Epithelial cell of alveolus of lung (primary cell): ENCODE measurements around the gene KDF1. TPM values are rescaled to one million over a fixed set of nuclear protein-coding genes. Genes with fewer than 3 reads are reported as not detected.

Experiments used
- total RNA-seq: library from RNA; depleted of rRNA; stranded (reverse); fragments of >200 nt; gene quantifications from 2 replicates; pipeline ENCODE4 v1.2.1, GENCODE V29; 2015

Gene KDF1
- 1.7 TPM in 1 of 2 replicates, not detected in the other for total RNA-seq

GRCh38 chr1:26959722-26960624, at the start of gene KDF1:
TSS of gene KDF1 (minus strand) at chr1:26960468. CDS start at chr1:26952380, 8,088 bp downstream.

DNA sequence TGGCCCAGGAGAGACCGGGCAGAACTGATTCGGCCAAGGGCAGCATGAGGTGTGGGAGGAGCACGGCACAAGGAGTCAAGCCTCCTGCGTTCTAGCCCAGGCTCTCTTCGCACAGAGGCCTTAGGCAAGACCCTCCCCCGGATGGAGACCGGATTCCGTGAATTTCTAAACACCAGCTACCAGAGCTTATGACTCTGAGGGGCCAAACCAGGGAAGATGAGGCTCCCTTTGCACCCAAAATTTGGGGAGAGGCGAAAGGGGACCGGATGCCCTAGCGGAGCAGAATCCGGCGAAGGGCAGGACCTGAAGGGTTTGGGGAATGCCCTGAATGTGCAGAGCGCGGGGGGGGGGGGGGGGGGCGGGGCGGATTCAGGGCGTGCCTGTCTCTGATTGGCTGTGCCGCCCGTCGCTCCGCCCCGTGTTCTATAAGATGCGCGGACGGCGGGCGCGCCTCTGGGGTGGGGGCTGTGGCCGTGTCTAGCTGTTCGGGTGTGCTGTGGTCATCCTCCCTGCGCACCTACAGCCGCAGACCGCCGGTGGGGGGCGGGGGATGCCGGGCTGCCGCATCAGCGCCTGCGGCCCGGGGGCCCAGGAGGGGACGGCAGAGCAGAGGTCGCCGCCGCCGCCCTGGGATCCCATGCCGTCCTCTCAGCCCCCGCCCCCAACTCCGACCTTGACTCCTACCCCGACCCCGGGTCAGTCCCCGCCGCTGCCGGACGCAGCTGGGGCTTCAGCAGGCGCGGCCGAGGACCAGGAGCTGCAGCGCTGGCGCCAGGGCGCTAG, 33.2 kb upstream of the KDF1 start, which contains the start of gene TRNP1:
Gene TRNP1, plus strand, starts transcription at position 456 of the 783 bp plus-strand sequence. Its CDS starts 95 bp downstream, at position 551.

GRCh38 chr1:26921540-26922430, 38.5 kb downstream of the KDF1 start, which contains the start of gene NUDC:
TSS of gene NUDC (plus strand) at chr1:26921743. CDS start at chr1:26921849, 106 bp downstream.

DNA sequence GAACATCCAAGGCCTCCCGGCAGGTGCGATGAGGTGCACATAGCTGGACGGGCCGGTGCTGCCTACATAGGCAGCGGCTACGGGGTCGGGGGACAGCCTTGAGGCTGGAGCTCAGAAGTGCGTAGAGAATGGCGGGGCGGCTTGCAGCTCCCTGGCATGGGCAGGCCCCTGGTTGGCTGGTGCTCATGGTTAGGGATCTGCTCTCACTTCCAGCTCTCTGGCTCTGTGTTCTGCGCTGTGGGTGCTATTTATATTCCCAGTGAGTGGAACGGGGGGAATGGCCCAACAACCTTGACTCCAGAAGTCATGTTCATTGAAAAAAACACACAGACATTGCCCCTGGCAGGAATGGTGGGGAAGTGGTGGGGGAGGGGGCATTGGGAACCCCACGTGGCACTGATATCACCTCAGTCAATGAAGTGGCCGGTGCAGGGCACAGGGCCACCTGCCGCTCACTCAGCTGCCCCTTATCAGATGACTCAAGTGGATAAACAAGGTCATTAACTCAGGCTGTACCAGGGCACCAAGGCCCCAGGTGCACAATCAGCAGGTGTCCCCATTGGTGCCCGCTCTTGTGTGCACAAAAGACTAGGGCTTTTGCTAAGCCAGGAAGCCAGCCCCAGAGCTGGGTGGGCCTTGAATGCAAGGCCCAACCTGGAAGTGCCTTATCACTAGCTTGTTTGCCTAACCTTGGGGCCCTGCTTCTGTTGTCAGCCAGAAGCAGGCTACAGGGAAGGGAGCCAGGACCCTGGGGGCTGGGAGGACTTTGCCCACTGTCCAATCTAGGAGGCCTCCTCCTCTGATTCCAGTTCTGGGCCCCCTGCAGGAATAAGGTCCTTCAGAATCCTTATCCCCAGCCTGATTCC, 46.3 kb downstream of the KDF1 start, which contains the start of gene NR0B2:
Gene NR0B2, minus strand, starts transcription at position 222 of the 866 bp plus-strand sequence. Its CDS starts 35 bp downstream, at position 187.

DNA sequence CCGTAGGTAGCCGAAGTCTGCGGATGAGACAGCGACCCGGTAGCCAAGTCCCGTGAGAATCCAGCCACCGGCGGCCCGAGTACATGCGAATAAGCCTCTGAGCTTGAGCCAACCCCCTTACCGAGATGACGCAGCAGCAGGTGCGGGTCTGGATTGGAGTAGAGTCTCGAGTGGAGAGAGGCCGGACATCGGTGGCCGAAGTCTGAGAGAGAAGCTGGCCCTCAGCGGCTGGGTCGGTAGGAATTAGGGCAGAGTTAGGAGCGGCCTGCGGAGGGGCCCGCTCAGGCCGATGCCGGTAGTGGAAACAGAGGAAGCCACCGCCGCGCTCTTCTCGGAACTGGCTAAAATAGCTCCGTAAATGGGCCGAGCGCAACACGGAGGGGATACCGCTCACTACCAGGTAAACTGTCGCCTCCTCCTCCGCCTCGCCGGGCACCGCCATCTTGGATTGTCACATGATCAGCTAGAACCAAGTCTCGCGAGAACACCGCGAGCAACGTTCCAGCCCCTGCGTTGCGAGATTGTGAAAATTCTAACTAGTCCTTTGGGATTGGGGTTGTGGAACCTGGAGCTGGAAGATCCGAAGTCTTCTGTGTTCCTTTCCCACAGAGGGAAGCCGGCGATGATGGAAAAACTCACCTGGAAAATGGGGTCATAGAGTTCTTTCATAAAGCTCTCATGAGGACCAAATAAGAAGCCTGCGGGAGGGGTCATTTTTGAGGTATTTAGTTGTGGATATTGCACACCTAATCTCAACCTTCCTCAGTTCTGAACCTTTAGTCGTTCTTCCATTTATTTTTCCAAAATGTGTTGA, 60.1 kb downstream of the KDF1 start, which contains the start of gene GPATCH3:
Gene GPATCH3, minus strand, starts transcription at position 467 of the 814 bp plus-strand sequence. Its CDS starts 25 bp downstream, at position 442.

Other genes starting within 250 kb of the KDF1 start
- gene PIGV, start 172.5 kb downstream of the KDF1 start, total RNA-seq: 11.1 and 31.1 TPM in 2 replicates
- 15.3 and 25.9 TPM in 2 replicates for gene ZDHHC18, start 133.8 kb downstream of the KDF1 start, total RNA-seq
- gene SFN, start 97.3 kb downstream of the KDF1 start, total RNA-seq: 3.3 and 7.0 TPM in 2 replicates
- gene GPN2, start 70.2 kb downstream of the KDF1 start, total RNA-seq: 11.2 and 15.1 TPM in 2 replicates
- gene GPATCH3, start 60.0 kb downstream of the KDF1 start, total RNA-seq: 7.7 and 12.8 TPM in 2 replicates
- not detected in 2 replicates for gene NR0B2, start 46.5 kb downstream of the KDF1 start, total RNA-seq
- gene NUDC, start 38.7 kb downstream of the KDF1 start, total RNA-seq: 51.8 and 75.1 TPM in 2 replicates
- 66.3 and 81.3 TPM in 2 replicates for gene TRNP1, start 33.2 kb upstream of the KDF1 start, total RNA-seq
- gene TENT5B, start 52.4 kb upstream of the KDF1 start, total RNA-seq: 0.56 and 6.1 TPM in 2 replicates
- gene SLC9A1, start 194.7 kb upstream of the KDF1 start, total RNA-seq: 18.6 and 24.7 TPM in 2 replicates